ENCODE measurements around the gene TCP1. TPM values are rescaled to one million over a fixed set of nuclear protein-coding genes. Genes with fewer than 3 reads are reported as not detected.

TCP1 gene
- total RNA-seq = 100 to 1,000 TPM; 429 to 438 TPM

DNA sequence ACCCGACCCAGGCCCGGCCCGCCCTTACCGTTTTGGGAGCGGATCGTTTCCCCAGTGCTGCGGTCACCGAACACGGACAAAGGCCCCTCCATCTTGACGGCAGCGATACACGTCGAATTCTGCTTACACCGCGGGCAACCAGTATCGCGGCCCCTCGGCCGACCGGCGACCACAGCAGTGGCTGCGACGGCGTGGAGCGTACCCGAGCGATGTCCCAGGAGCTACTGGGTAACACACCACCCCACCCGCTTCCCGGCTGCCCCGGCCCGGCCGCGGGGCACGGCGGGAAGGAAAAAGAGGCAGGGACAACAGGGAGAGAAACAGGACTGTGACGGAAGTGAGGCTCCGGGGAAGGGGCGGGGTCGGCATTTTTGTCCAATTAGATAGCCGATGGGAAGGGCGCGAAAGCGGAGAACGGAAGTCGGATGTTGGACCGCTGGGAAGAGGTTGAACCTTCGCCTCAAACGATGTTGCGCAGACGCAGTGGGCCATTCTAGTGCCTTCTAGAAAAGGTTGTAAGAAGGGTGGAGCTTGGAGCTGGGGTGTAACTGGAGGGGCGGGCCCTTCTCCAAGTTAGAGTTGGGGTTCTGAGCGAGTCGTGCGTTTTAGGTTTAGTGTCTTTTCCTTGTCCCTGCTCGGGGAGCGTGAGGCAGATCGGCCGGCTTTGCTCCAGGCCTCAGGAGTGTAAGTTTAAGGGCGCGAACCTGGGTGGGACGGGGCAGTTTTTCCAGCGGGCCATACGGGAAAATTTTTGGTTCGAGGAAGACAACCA, at the start of gene TCP1:
Gene TCP1, minus strand, starts transcription at position 226 of the 772 bp plus-strand sequence. Its CDS starts 134 bp downstream, at position 92.
- ChIA-PET CTCF (interaction anchor here (0.7 to 2.2 kb wide), 2 partner anchors 57 to 98 kb away, joined by 3 to 9 read pairs; no protein-coding TSS in a partner anchor), POLR2A (interaction anchor here (0.6 to 5.2 kb wide), 9 partner anchors 20 to 193 kb away, joined by 3 to 90 read pairs (median 6); partner anchors contain the start of genes ACAT2, SOD2 and WTAP)
- peaks cover 64% of the 10 kb centered on the region for H3K4me1 Mint-ChIP-seq (ENCODE audit: low read depth)
- intact Hi-C loops (cut with micrococcal nuclease) = loop anchor here (1.0 to 5.0 kb wide), 7 partner anchors 27 to 673 kb away; partner anchors contain the start of genes ACAT2, SOD2 and WTAP
- H3K9me3 Mint-ChIP-seq = no peaks in the 10 kb centered on the region
- DNase-seq = peak; percentile 100
- peaks cover 73% of the 10 kb centered on the region for H3K36me3 Mint-ChIP-seq
- peak within 1 kb of the TSS; percentile 98 for H3K27ac Mint-ChIP-seq
- H3K4me3 Mint-ChIP-seq = peak within 1 kb of the TSS; percentile 96
- no peaks in the 10 kb centered on the region for H3K27me3 Mint-ChIP-seq

DNA sequence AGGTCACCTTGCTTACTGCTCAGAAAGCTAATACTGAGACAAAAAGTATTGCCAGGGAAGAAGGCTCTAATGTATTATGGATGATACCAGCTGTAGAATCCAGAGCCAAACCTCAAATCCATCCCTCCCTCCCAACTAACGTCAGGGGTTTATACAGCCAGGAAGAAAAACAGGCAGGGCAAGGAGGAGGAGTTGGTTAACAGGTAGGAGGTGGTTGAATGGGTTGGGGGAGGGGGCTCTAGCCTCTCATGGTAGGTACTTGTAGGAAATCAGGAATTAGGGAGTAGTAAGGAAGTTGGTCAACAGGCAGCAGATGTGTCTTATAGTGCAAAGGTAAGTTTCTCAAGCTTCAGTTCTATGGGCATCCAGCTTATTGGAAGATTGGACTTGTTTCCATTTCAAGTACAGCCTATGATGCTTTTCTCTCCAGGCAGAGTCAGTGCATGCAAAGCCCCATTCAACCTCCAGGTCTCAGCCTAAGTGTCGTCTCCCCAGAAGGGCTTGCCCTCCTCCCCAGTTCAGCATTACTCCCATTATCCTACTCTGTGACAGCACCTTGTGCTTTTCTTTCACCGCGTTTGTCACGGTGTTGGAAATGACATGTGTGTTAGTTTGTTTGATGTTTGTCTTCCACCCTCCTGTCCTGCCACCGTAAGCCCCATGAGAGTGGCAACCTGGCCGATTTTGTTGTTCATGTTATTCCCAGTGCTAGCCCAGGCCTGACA, 48.8 kb upstream of the TCP1 start:
- ChIA-PET POLR2A (interaction anchor here (0.6 kb wide), 1 partner anchor 250 kb away, joined by 3 read pairs; no protein-coding TSS in a partner anchor), CTCF (no interaction called here)
- no peaks in the 10 kb centered on the region for H3K36me3 Mint-ChIP-seq
- no peak overlapping the region for H3K4me3 Mint-ChIP-seq
- no peaks in the 10 kb centered on the region for H3K9me3 Mint-ChIP-seq
- no peak overlapping the region for H3K27ac Mint-ChIP-seq
- H3K4me1 Mint-ChIP-seq (ENCODE audit: low read depth) = peaks cover 5% of the 10 kb centered on the region
- intact Hi-C loops (cut with micrococcal nuclease) = no loop called here
- no peak for DNase-seq
- no peaks in the 10 kb centered on the region for H3K27me3 Mint-ChIP-seq

DNA sequence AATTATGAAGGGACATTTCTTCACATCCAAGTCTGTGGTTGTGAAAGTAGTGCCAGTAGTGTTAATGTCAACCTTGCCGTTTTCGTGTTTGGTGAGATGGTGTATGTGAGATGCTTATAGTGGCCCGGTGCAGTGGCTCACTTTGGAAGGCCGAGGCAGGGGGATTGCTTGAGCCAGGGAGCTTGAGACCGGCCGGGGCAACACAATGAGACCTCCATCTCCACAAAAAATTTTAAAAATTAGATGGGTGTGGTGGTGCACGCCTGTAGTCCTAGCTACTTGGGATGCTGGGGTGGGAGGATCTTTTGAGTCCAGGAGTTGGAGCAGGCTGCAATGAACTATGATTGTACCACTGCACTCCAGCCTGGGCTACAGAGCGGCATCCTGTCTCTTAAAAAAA, 48.1 kb upstream of the TCP1 start:
- intact Hi-C loops (cut with micrococcal nuclease) = no loop called here
- peaks cover 5% of the 10 kb centered on the region for H3K4me1 Mint-ChIP-seq (ENCODE audit: low read depth)
- DNase-seq = no peak
- no peaks in the 10 kb centered on the region for H3K9me3 Mint-ChIP-seq
- H3K4me3 Mint-ChIP-seq = no peak overlapping the region
- H3K27me3 Mint-ChIP-seq = no peaks in the 10 kb centered on the region
- ChIA-PET CTCF (no interaction called here), POLR2A (interaction anchor here (0.6 kb wide), 1 partner anchor 250 kb away, joined by 3 read pairs; no protein-coding TSS in a partner anchor)
- no peaks in the 10 kb centered on the region for H3K36me3 Mint-ChIP-seq
- H3K27ac Mint-ChIP-seq = no peak overlapping the region

DNA sequence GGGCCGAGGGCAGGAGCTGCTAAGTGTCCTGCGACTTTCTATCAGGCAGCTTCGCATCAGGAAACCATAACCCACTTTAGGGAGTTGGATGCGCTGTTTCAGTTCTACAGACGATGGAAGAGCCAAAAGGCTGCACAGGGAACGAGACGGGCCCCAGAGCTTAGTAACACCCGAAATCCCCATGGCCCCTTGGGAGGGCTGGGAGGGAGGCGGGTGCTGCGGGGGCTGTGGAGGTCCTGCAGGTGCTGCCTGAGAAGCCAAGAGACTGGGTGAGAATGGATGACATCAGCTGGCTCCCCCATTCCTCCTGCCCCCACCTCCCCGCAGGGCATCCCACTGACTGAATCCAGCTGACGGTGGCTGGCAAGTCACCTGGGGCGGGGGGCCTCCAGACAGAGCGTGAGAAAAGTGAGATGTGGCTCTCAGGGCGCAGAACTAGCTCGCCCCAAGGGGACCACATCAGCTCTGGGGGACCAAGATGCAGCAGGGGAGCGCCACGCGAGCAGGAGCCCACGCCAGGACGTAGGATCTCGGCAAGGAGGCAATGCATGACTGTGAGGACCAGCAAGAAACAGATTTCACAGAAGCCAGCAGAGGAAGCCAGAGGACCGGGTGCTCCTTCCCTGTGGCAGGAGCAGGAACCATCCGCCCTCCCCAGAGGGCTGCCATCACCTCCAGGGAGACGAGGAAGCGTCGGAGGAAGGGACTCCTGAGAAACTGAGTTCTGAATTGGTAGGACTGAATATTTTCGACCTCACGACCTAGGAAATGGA, 47.5 kb upstream of the TCP1 start:
- CTCF ChIA-PET = no interaction called here
- DNase-seq = no peak
- intact Hi-C loops (cut with micrococcal nuclease) = no loop called here
- Mint-ChIP-seq H3K4me1 (ENCODE audit: low read depth) (peaks cover 5% of the 10 kb centered on the region), H3K4me3 (no peak overlapping the region), H3K27me3 (no peaks in the 10 kb centered on the region), H3K27ac (no peak overlapping the region), H3K36me3 (no peaks in the 10 kb centered on the region), H3K9me3 (no peaks in the 10 kb centered on the region)
- POLR2A ChIA-PET = no interaction called here

DNA sequence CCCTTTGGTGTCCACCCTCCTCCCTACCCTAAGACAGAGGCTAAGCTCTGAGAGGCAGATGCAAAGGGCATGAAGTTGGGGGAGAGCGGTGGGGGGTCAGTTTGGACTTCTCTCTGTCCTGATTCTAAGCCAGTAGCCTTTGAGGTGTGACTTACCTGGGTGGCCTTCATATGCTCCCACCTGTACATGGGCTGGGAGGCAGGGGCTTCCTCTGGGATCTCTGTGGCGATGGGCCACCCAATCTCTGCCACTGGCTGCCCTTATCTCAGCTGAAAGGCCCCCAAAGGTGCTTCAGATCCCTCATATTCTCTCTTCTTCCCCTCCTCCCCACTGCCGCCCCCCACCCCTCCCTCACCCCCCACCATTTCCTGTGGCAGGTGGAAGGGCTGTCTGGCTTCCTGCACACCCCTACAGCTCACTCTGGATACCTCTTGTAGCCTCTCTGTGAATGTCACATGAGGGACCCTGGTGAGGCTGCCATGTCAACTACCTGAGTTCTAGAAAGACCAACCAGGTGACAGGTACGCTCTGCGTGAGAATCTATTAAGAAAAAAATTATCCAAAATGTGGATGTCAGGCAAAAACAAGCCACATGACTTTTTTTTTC, 44.7 kb upstream of the TCP1 start:
- Mint-ChIP-seq H3K4me1 (ENCODE audit: low read depth) (peaks cover 5% of the 10 kb centered on the region), H3K4me3 (no peak overlapping the region), H3K27me3 (no peaks in the 10 kb centered on the region), H3K36me3 (no peaks in the 10 kb centered on the region), H3K27ac (no peak overlapping the region), H3K9me3 (no peaks in the 10 kb centered on the region)
- POLR2A ChIA-PET = no interaction called here
- CTCF ChIA-PET = no interaction called here
- no peak for DNase-seq
- intact Hi-C loops (cut with micrococcal nuclease) = no loop called here

DNA sequence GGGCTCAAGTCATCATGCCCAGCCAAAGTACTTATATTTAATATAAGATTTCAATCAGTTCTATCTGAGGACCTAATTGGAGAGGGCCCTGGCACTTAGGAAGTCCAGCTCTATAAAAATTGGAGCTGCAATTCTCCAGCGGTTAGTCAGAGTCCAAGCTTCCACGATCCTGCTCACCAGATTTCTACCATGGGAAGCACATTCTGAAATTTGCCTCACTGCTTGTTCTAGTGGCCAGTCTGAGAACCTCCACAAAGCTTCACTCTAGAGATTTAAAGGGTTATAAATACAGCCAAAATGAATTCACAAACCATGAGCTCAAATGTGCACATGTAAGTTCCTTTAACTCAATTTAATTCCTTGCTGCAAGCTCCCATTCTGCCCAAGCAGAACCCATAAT, 44.2 kb upstream of the TCP1 start:
- no peak overlapping the region for H3K4me3 Mint-ChIP-seq
- H3K27me3 Mint-ChIP-seq = no peaks in the 10 kb centered on the region
- POLR2A ChIA-PET = no interaction called here
- CTCF ChIA-PET = no interaction called here
- no peaks in the 10 kb centered on the region for H3K9me3 Mint-ChIP-seq
- intact Hi-C loops (cut with micrococcal nuclease) = no loop called here
- H3K4me1 Mint-ChIP-seq (ENCODE audit: low read depth) = peaks cover 5% of the 10 kb centered on the region
- H3K36me3 Mint-ChIP-seq = no peaks in the 10 kb centered on the region
- DNase-seq = no peak
- H3K27ac Mint-ChIP-seq = no peak overlapping the region

DNA sequence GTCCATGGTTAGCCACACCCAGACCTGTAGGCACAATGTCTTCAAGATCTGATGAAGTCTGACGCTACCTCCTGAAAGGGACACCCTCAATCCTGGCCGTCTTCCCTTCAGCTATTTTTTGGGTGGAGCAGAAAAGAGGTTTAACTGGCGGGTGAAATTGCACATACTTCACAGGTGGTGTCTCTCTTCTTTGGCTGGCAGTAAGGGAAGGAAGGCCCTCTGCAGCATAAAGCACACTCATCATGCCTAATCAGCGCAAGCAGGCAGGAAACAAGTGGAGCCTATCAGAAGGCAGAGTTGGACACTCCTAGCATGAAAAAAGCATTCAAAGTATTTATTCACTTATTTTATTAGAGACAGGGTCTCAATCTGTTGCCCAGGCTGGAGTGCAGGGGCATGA, 43.5 kb upstream of the TCP1 start:
- Mint-ChIP-seq H3K4me3 (no peak overlapping the region), H3K27ac (no peak overlapping the region), H3K4me1 (ENCODE audit: low read depth) (peaks cover 5% of the 10 kb centered on the region), H3K9me3 (no peaks in the 10 kb centered on the region), H3K27me3 (no peaks in the 10 kb centered on the region), H3K36me3 (no peaks in the 10 kb centered on the region)
- intact Hi-C loops (cut with micrococcal nuclease) = no loop called here
- DNase-seq = no peak
- CTCF ChIA-PET = no interaction called here
- POLR2A ChIA-PET = no interaction called here

DNA sequence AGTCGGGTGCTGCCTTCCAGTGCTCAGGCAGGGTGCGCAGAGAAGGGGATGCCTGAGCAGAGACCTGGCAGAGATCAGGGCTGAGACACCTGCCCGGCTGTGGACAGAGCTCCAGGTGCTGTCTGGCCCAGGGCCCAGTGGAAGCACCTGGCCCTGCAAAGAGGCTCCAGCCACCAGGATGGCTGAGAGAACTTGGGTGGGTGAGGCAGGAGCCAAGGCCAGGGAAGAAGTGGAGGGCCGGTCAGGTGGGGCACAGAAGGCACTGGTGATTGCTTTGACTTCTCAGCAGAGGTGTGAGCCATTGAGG, 41.9 kb upstream of the TCP1 start:
- H3K4me3 Mint-ChIP-seq = no peak overlapping the region
- H3K27me3 Mint-ChIP-seq = no peaks in the 10 kb centered on the region
- CTCF ChIA-PET = no interaction called here
- no peaks in the 10 kb centered on the region for H3K9me3 Mint-ChIP-seq
- peaks cover 5% of the 10 kb centered on the region for H3K4me1 Mint-ChIP-seq (ENCODE audit: low read depth)
- POLR2A ChIA-PET = no interaction called here
- H3K27ac Mint-ChIP-seq = no peak overlapping the region
- intact Hi-C loops (cut with micrococcal nuclease) = no loop called here
- H3K36me3 Mint-ChIP-seq = no peaks in the 10 kb centered on the region
- no peak for DNase-seq

DNA sequence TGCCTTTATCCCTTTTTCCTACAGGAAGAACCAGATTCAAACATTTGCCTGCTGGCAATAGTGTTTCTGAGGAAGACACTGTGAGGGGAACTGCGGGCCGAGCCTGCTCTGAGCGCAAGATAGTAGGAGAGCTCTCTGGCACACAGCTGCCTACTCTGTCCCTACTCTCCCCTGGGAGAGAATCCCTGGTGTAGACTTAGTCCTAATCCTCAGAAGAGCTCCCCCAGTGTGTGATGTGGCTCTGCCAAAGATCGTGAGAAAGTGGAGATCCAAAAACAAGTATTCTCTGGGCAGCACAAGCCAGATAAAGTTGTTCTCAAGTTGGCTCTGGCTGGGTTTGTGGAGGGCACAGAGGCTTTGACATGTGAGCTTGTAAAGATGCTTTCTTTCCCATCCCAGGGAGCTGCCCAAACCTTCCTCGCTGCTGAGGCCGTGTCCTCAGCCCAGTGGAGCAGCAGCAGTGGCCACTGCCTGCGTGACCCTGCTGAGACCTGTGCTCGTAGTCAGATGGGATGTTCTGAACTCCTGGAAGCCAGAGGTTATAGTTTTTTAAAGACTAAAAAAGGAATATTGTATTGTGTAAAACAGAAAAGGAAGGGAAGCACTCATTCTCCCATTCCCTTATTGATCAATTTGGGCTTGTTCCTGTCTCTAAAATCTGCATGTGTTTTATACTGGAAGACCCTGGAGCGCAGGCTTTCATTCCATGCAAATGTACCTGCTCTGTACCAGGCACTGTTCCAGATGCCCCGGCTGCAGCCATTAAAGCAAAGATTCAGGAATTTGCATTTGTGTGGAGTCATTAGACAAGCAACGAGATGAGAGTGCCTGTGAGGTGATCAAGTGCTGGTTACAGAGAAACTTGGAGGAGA, 41.3 kb upstream of the TCP1 start:
- Mint-ChIP-seq H3K27ac (no peak overlapping the region), H3K4me1 (ENCODE audit: low read depth) (peaks cover 5% of the 10 kb centered on the region), H3K27me3 (no peaks in the 10 kb centered on the region), H3K9me3 (no peaks in the 10 kb centered on the region), H3K4me3 (no peak overlapping the region), H3K36me3 (no peaks in the 10 kb centered on the region)
- intact Hi-C loops (cut with micrococcal nuclease) = no loop called here
- DNase-seq = no peak
- POLR2A ChIA-PET = no interaction called here
- CTCF ChIA-PET = no interaction called here

DNA sequence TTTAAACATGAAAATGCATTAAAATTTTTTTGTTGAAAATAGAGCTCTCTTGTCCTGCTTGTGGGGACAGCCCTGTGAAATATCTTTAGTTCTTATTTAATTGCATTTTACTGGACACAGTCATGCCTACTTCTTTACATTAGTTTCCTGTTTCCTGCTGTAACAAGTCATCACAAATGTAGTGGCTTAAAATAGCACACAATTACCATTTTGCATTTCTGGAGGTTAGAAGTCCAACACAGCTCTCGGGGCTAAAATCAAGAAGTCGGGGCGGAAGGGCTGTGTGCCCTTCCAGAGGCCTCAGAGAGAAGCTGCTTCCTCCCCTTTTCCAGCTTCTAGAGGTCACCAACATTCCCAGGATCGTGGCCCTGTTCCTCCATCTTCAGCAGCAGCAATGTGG, 40.1 kb upstream of the TCP1 start:
- DNase-seq = no peak
- CTCF ChIA-PET = no interaction called here
- Mint-ChIP-seq H3K27me3 (no peaks in the 10 kb centered on the region), H3K9me3 (no peaks in the 10 kb centered on the region), H3K27ac (no peak overlapping the region), H3K4me1 (ENCODE audit: low read depth) (peaks cover 2% of the 10 kb centered on the region), H3K4me3 (no peak overlapping the region), H3K36me3 (no peaks in the 10 kb centered on the region)
- intact Hi-C loops (cut with micrococcal nuclease) = no loop called here
- POLR2A ChIA-PET = no interaction called here

DNA sequence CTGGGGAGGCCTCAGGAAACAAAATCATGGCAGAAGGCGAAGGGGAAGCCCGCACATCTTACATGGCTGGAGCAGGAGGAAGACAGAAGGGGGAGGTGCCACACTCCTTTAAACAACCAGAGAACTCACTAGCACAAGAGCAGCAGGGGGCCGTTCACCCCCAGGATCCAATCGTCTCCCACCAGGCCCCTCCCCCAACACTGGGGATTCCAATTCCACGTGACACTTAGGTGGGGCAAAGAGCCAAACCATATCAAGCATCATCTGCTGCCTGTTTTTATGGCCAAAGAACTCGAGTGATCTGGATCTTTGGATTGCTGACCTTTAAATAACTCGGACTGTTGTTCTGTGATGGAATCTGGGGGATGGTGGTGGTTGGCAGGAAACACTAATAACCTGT, 38.7 kb upstream of the TCP1 start:
- no peaks in the 10 kb centered on the region for H3K4me1 Mint-ChIP-seq (ENCODE audit: low read depth)
- CTCF ChIA-PET = interaction anchor here (0.7 kb wide), 1 partner anchor 608 kb away, joined by 3 read pairs; no protein-coding TSS in a partner anchor
- H3K27me3 Mint-ChIP-seq = no peaks in the 10 kb centered on the region
- intact Hi-C loops (cut with micrococcal nuclease) = no loop called here
- H3K36me3 Mint-ChIP-seq = no peaks in the 10 kb centered on the region
- no peak overlapping the region for H3K4me3 Mint-ChIP-seq
- H3K9me3 Mint-ChIP-seq = no peaks in the 10 kb centered on the region
- DNase-seq = no peak
- H3K27ac Mint-ChIP-seq = no peak overlapping the region
- POLR2A ChIA-PET = no interaction called here
